CD14-positive monocyte (primary cell): ENCODE results near the gene AAMP. TPM values are rescaled to one million over a fixed set of nuclear protein-coding genes. Genes with fewer than 3 reads are reported as not detected.

ENCODE experiments used
- DNase-seq, 3 donors: peaks; one replicate each; pipeline ENCODE4 v3.0.0-alpha.2; 2011 to 2022
- H2AFZ ChIP-seq: 2 replicates; pipeline ENCODE4 v1.6.0; 2012; ENCODE audit warnings: mild to moderate bottlenecking, low read depth, low read length, inconsistent platforms; ENCODE audit not compliant: insufficient read depth, poor library complexity, severe bottlenecking
- H3K27ac ChIP-seq, 2 donors: 1 replicate in 1 of 2; 2 replicates in 1 of 2; pipeline ENCODE4 v1.5.1; 2012 to 2013; ENCODE audit warnings: low read length in 2 of 2, control low read depth in 1 of 2, inconsistent platforms in 1 of 2, low read depth in 1 of 2, mild to moderate bottlenecking in 1 of 2
- H3K27me3 ChIP-seq, 2 donors: one replicate each; pipeline versions ENCODE4 v1.6.0 to v1.6.1; 2011 to 2013; ENCODE audit warnings: low read length in 2 of 2; ENCODE audit not compliant: control insufficient read depth in 2 of 2, insufficient read depth in 2 of 2
- H3K36me3 ChIP-seq, 2 donors: replicated peaks in 1 of 2; 1 replicate in 1 of 2; 2 replicates in 1 of 2; pipeline versions ENCODE4 v1.5.1 to v1.6.1; 2012 to 2013; ENCODE audit warnings: low read length in 2 of 2, control low read depth in 1 of 2, inconsistent platforms in 1 of 2, mild to moderate bottlenecking in 1 of 2; ENCODE audit not compliant: insufficient read depth in 2 of 2, control insufficient read depth in 1 of 2
- H3K4me1 ChIP-seq, 2 donors: 1 replicate in 1 of 2; 2 replicates in 1 of 2; pipeline versions ENCODE4 v1.5.1 to v1.6.1; 2012 to 2013; ENCODE audit warnings: low read length in 2 of 2, control low read depth in 1 of 2, inconsistent platforms in 1 of 2, mild to moderate bottlenecking in 1 of 2, moderate library complexity in 1 of 2; ENCODE audit not compliant: insufficient read depth in 2 of 2, control insufficient read depth in 1 of 2
- H3K4me2 ChIP-seq: replicated peaks from 2 replicates; pipeline ENCODE3; 2012; ENCODE audit warnings: low read length, moderate library complexity, mild to moderate bottlenecking; ENCODE audit not compliant: poor library complexity, severe bottlenecking; ENCODE audit errors: extremely low read depth
- H3K4me3 ChIP-seq, 3 experiments: fragments of 200-600 bp in 1 of 3; sonication (generic) in 1 of 3; replicated peaks in 1 of 3; 1 replicate in 2 of 3; 2 replicates in 1 of 3; pipeline ENCODE4 v1.5.1; 2011 to 2013; ENCODE audit warnings: low read length in 3 of 3, mild to moderate bottlenecking in 3 of 3, control low read depth in 2 of 3, low read depth in 2 of 3, inconsistent platforms in 1 of 3, moderate library complexity in 1 of 3
- H3K79me2 ChIP-seq: 2 replicates; pipeline ENCODE4 v1.6.0; 2012; ENCODE audit warnings: mild to moderate bottlenecking, control low read depth, inconsistent platforms, low read length, moderate library complexity; ENCODE audit not compliant: insufficient read depth
- H3K9ac ChIP-seq: 2 replicates; pipeline ENCODE4 v1.6.0; 2017; ENCODE audit warnings: low read length, mild to moderate bottlenecking; ENCODE audit not compliant: insufficient read depth, poor library complexity, severe bottlenecking
- H3K9me3 ChIP-seq, 2 donors: replicated peaks in 1 of 2; 1 replicate in 1 of 2; 2 replicates in 1 of 2; pipeline versions ENCODE4 v1.5.1 to v1.6.1; 2012 to 2013; ENCODE audit warnings: low read length in 2 of 2, control low read depth in 1 of 2; ENCODE audit not compliant: control insufficient read depth in 1 of 2, insufficient read depth in 1 of 2
- H4K20me1 ChIP-seq: 2 replicates; pipeline ENCODE4 v1.6.0; 2012; ENCODE audit warnings: mild to moderate bottlenecking, low read length, control low read depth, moderate library complexity; ENCODE audit not compliant: insufficient read depth
- H3K27ac Mint-ChIP-seq, 7 donors: one replicate each; pipeline ENCODE4 v1.8.0; 2020; ENCODE audit warnings: mild to moderate bottlenecking in 7 of 7, mixed read lengths in 7 of 7, moderate library complexity in 6 of 7, inconsistent platforms in 2 of 7
- H3K27me3 Mint-ChIP-seq, 3 donors: one replicate each; pipeline ENCODE4 v1.8.0; 2021 to 2022; ENCODE audit warnings: low read depth in 3 of 3, mild to moderate bottlenecking in 3 of 3, mixed read lengths in 3 of 3, moderate library complexity in 3 of 3, inconsistent platforms in 1 of 3
- H3K36me3 Mint-ChIP-seq, 2 donors: one replicate each; pipeline ENCODE4 v1.8.0; 2020; ENCODE audit warnings: mixed read lengths in 2 of 2, inconsistent platforms in 1 of 2, mild to moderate bottlenecking in 1 of 2
- H3K4me1 Mint-ChIP-seq: one replicate; pipeline ENCODE4 v1.8.0; 2020; ENCODE audit warnings: mild to moderate bottlenecking, mixed read lengths
- H3K4me3 Mint-ChIP-seq, 2 donors: one replicate each; pipeline ENCODE4 v1.8.0; 2020; ENCODE audit warnings: mild to moderate bottlenecking in 2 of 2, mixed read lengths in 2 of 2, moderate library complexity in 1 of 2
- H3K9me3 Mint-ChIP-seq, 7 donors: one replicate each; pipeline ENCODE4 v1.8.0; 2020 to 2022; ENCODE audit warnings: mixed read lengths in 7 of 7, mild to moderate bottlenecking in 6 of 7, moderate library complexity in 6 of 7, inconsistent platforms in 2 of 7
- whole genome bisulfite sequencing: methylation state at CpG from one replicate; pipeline ENCODE4 v1.1.5; 2013; ENCODE audit warnings: missing lambda C conversion rate; ENCODE audit not compliant: insufficient coverage; 5-methylcytosine and 5-hydroxymethylcytosine counted together
- intact Hi-C, 2 donors: fragments of 100-400 bp; cut with micrococcal nuclease; formaldehyde crosslinking; loops; one replicate each; pipeline versions ENCODE4 v1.15.0 to v1.15.1; 2023
- polyA plus RNA-seq, 3 donors: library from polyadenylated mRNA; depleted of rRNA in 1 of 3; unstranded in 2 of 3; stranded (reverse) in 1 of 3; fragments of 300-500 nt in 2 of 3; fragments of >200 nt in 1 of 3; fragmentation: Illumina TruSeq in 2 of 3; gene quantifications; 1 replicate in 2 of 3; 2 replicates in 1 of 3; pipeline ENCODE4 v1.2.3, GENCODE V29; 2012 to 2021
- TF ChIP-seq, protein P1 (sequence below): fragments of 200-600 bp; IDR thresholded peaks from one replicate; pipeline ENCODE4 v1.8.0; 2022; ENCODE audit warnings: antibody characterized with exemption, mild to moderate bottlenecking

AAMP gene
- polyA plus RNA-seq, 3 donors: 90.8 to 108 (median 98.7) TPM

DNA sequence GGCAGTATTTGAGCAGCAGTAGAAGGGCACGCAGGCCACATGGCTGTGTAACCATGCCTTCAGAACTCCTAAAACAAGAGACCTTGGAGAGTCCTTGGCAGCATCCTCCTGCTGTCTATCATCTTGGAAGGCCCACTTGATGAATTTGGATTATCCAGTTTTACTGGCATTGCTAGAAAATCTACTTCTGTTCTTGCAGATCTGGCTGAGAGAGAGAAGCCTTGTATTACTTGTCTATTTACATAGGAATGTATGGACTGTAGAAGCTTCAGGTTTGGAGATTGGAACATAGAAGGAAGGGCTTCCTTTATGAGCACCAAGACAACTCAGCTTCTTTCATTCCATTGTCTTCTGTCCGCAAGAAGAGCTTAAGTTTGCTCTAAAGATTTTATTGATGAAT, 25.3 kb downstream of the AAMP start:
- Histone ChIP-seq H2AFZ (no peak overlapping the region), H3K4me2 (no peak overlapping the region), H3K4me1 (no peaks in the 10 kb centered on the region), H3K9me3 (no peaks in the 10 kb centered on the region), H3K9ac (no peak overlapping the region), H3K27me3 (no peaks in the 10 kb centered on the region), H4K20me1 (peaks cover 98% of the 10 kb centered on the region), H3K4me3 (no peak overlapping the region), H3K79me2 (peaks cover 92% of the 10 kb centered on the region), H3K36me3 (peaks cover 98 to 100% of the 10 kb centered on the region in 2 donors), H3K27ac (peak overlapping the region in 1 of 2 donors; percentile 22)
- Mint-ChIP-seq H3K4me3 (no peak overlapping the region), H3K4me1 (no peaks in the 10 kb centered on the region), H3K27me3 (peaks cover 0 to 3% (median 1%) of the 10 kb centered on the region in 3 donors), H3K27ac (no peak overlapping the region), H3K9me3 (no peaks in the 10 kb centered on the region), H3K36me3 (peaks cover 85 to 99% of the 10 kb centered on the region in 2 donors)
- intact Hi-C loops: no loop called here
- no peak for DNase-seq
- TF ChIP-seq, protein P1, sequence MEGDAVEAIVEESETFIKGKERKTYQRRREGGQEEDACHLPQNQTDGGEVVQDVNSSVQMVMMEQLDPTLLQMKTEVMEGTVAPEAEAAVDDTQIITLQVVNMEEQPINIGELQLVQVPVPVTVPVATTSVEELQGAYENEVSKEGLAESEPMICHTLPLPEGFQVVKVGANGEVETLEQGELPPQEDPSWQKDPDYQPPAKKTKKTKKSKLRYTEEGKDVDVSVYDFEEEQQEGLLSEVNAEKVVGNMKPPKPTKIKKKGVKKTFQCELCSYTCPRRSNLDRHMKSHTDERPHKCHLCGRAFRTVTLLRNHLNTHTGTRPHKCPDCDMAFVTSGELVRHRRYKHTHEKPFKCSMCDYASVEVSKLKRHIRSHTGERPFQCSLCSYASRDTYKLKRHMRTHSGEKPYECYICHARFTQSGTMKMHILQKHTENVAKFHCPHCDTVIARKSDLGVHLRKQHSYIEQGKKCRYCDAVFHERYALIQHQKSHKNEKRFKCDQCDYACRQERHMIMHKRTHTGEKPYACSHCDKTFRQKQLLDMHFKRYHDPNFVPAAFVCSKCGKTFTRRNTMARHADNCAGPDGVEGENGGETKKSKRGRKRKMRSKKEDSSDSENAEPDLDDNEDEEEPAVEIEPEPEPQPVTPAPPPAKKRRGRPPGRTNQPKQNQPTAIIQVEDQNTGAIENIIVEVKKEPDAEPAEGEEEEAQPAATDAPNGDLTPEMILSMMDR: no peak
- WGBS: no CpG with 5 or more reads among the region's 2 CpGs

DNA sequence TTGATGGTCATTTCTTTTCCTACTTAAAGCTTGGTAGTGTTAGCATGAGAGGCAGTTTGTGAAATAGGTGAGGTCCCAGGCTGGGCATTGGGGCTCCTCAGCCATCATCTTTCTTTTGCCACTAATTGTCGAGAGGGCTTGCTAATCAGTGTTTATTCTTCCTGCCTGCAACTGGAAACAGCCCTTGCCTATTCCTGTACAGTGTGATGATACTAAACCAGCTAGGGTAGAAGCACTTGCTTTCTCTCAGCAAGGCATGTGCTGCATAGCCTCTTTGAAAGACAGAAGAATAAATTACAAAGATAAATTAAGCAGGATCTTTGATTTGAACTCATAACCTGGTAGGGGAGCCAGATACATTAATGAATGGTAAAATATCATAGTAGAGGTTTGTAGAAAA, 25.7 kb downstream of the AAMP start:
- H3K36me3 Mint-ChIP-seq: peaks cover 85 to 99% of the 10 kb centered on the region in 2 donors

More for the DNA sequence above, 25.7 kb downstream of the AAMP start:
- H3K4me3 Mint-ChIP-seq: no peak overlapping the region
- Histone ChIP-seq H3K27ac (peak overlapping the region in 1 of 2 donors; percentile 34), H4K20me1 (peaks cover 98% of the 10 kb centered on the region), H3K36me3 (peaks cover 98 to 100% of the 10 kb centered on the region in 2 donors), H3K9ac (no peak overlapping the region), H3K4me2 (no peak overlapping the region), H3K27me3 (no peaks in the 10 kb centered on the region), H3K9me3 (no peaks in the 10 kb centered on the region), H3K4me1 (no peaks in the 10 kb centered on the region), H3K4me3 (no peak overlapping the region), H2AFZ (no peak overlapping the region), H3K79me2 (peaks cover 92% of the 10 kb centered on the region)
- TF ChIP-seq, protein P1: no peak
- no peaks in the 10 kb centered on the region for H3K4me1 Mint-ChIP-seq
- intact Hi-C loops: no loop called here
- WGBS: 100% methylated on average over 1 of the region's 1 CpG
- peaks cover 0 to 3% (median 1%) of the 10 kb centered on the region in 3 donors for H3K27me3 Mint-ChIP-seq
- no peak overlapping the region for H3K27ac Mint-ChIP-seq
- no peaks in the 10 kb centered on the region for H3K9me3 Mint-ChIP-seq
- no peak for DNase-seq
